Measurements from ENCODE around the gene GNG7. TPM values are rescaled to one million over a fixed set of nuclear protein-coding genes. Genes with fewer than 3 reads are reported as not detected.
A peak's percentile ranks its signal among the peaks of the same experiment; 100 is the strongest.
"Not testable (repeated sequence)": the region's sequence is repeated elsewhere in the genome, so short reads cannot be mapped to it uniquely, and the experiment has no call there.

The GNG7 gene
- total and polyA plus RNA-seq, 8 donors = 4.0 to 8.8 (median 6.0) TPM

DNA sequence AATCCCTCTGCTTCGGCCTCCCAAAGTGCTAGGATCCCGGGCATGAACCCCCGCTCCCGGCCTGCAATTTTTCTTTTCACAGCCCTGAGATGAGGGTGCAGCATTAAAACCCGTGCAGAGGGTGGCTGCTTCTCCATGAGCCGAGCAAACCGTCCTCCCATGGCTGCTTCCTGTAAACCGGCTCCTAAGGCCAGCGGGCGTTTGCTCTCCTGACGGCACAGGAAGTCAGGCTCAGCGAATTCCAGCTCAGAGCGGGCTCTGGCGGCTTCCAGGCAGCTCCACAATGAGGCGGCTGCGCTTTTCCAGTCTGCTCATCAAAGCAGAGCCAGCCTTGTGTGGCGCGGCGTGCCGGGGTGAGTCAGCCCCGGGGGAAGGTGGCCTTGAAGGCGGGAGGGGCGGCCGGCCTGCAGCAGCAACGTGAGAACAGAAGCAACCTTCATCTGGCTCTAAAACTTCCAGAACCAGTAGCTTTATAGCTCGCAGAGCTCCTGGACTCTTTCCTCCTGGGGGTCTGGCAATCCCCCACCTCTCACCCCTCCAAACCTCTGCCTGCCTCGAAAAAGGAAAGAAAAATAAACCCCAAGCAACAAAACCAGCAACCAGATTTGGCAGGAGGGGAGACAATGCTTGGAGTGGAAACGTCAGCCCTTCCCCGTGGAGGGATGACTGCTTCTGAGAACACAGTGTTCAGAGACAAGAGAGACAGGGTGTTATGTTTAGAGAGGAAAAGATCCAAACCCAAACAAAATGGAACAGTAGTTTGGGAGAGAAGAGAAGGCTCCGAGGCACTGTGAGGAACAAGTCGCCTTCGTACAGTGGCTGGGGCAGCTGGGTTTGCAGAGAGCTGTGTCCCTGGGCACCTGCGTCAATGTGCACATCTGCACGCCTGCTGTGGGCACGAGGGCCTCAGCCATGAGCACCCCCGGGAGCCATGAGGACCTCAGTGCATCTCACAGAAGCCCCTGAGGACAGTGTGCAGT is 158.7 kb downstream of the GNG7 start:
- H3K4me3 ChIP-seq = peak overlapping the region in 1 of 4 donors; percentile 17
- no peaks in the 10 kb centered on the region for H3K36me3 ChIP-seq
- intact Hi-C loops (cut with DNase I) = loop anchor here in 1 of 3 donors (5.0 kb wide), 1 partner anchor 66 kb away; the partner anchor contains the start of gene GADD45B
- peaks cover 9 to 22% (median 20%) of the 10 kb centered on the region in 3 donors for H3K4me1 ChIP-seq
- ATAC-seq (peak; percentile 92 to 95 (median 94)), FAIRE-seq (peak; percentile 89), DNase-seq (peak; percentile 92 to 98 (median 94))
- no peak for TF ChIP-seq CTCF (IDR thresholded peaks at IDR 0.05)
- no peaks in the 10 kb centered on the region for H3K9me3 ChIP-seq
- WGBS, 2 donors = 13% methylated on average over 36 of the region's 36 CpGs
- peak overlapping the region; percentile 64 to 87 (median 84) for H3K27ac ChIP-seq
- no peaks in the 10 kb centered on the region for H3K27me3 ChIP-seq

DNA sequence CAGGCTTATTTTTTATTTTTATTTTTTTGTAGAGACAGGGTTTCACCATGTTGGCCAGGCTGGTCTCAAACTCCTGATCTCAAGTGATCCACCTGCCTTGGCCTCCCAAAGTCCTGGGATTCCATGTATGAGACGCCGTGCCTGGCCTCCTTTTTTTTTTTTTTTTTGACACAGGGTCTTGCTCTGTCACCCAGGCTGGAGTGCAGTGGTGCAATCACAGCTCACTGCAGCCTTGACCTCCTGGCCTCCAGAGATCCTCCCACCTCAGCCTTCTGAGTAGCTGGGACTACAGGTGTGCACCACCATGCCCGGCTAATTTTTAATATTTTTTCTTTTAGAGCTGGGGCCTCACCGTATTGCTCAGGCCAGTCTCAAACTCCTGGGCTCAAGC is 159.4 kb downstream of the GNG7 start:
- DNase-seq, H3K9me3 ChIP-seq, FAIRE-seq, H3K36me3 ChIP-seq, H3K27me3 ChIP-seq: not testable (repeated sequence)
- peak overlapping the region in 1 of 4 donors; percentile 17 for H3K4me3 ChIP-seq
- peaks cover 9 to 22% (median 20%) of the 10 kb centered on the region in 3 donors for H3K4me1 ChIP-seq
- 42 to 57% methylated on average over 4 of the region's 4 CpGs for WGBS, 2 donors
- intact Hi-C loops (cut with DNase I) = loop anchor here in 1 of 3 donors (5.0 kb wide), 1 partner anchor 66 kb away; the partner anchor contains the start of gene GADD45B
- peak in 3 of 4 donors; percentile 0 to 6 (median 3) for ATAC-seq
- H3K27ac ChIP-seq = peak overlapping the region; percentile 64 to 87 (median 84)

GRCh38 chr19:2542341-2543069 is 160.0 kb downstream of the GNG7 start:
- Histone ChIP-seq H3K27ac (peak overlapping the region; percentile 64 to 87 (median 84)), H3K36me3 (no peaks in the 10 kb centered on the region), H3K9me3 (no peaks in the 10 kb centered on the region), H3K4me3 (no peak overlapping the region), H3K4me1 (peaks cover 9 to 22% (median 20%) of the 10 kb centered on the region in 3 donors), H3K27me3 (no peaks in the 10 kb centered on the region)
- ATAC-seq (no peak), FAIRE-seq (no peak), DNase-seq (peak in 1 of 6 donors; percentile 38)
- 85 to 89% methylated on average over 22 of the region's 22 CpGs for WGBS, 2 donors
- TF ChIP-seq CTCF (IDR thresholded peaks at IDR 0.05) = no peak
- intact Hi-C loops (cut with DNase I) = loop anchor here in 1 of 3 donors (5.0 kb wide), 1 partner anchor 65 kb away; the partner anchor contains the start of gene GADD45B

GRCh38 chr19:2540646-2541454 is 161.6 kb downstream of the GNG7 start:
- peak; percentile 67 to 92 (median 82) for DNase-seq
- Histone ChIP-seq H3K27me3 (no peaks in the 10 kb centered on the region), H3K9me3 (no peaks in the 10 kb centered on the region), H3K4me1 (peaks cover 16 to 30% (median 20%) of the 10 kb centered on the region in 3 donors), H3K27ac (peak overlapping the region; percentile 58 to 75 (median 74)), H3K36me3 (no peaks in the 10 kb centered on the region), H3K4me3 (no peak overlapping the region)
- peak; percentile 44 to 69 (median 56) for ATAC-seq
- FAIRE-seq = no peak
- intact Hi-C loops (cut with DNase I) = loop anchor here in 1 of 3 donors (5.0 kb wide), 1 partner anchor 64 kb away; the partner anchor contains the start of gene GADD45B
- 59 to 62% methylated on average over 35 of the region's 35 CpGs for WGBS, 2 donors
- TF ChIP-seq CTCF (IDR thresholded peaks at IDR 0.05) = no peak

All from pancreas (tissue), 10 donors.